ENCODE data around the gene ARHGAP4.

ARHGAP4 gene

GRCh38 chrX:153969125-153969903 lies 43.2 kb upstream of the ARHGAP4 start:
- peak overlapping the region; percentile 99 for H3K27ac ChIP-seq (replicated peaks)
- H3K4me3 ChIP-seq (replicated peaks; ENCODE audit: insufficient read depth, low read length), result peak overlapping the region; percentile 71
- DNase-seq (ENCODE audit: low read depth in 1 of 2, low spot score in 1 of 2), result no peak
- H3K27me3 ChIP-seq (ENCODE audit: insufficient read depth, poor library complexity, severe bottlenecking), result no peaks in the 10 kb centered on the region
- TF ChIP-seq, protein P1, sequence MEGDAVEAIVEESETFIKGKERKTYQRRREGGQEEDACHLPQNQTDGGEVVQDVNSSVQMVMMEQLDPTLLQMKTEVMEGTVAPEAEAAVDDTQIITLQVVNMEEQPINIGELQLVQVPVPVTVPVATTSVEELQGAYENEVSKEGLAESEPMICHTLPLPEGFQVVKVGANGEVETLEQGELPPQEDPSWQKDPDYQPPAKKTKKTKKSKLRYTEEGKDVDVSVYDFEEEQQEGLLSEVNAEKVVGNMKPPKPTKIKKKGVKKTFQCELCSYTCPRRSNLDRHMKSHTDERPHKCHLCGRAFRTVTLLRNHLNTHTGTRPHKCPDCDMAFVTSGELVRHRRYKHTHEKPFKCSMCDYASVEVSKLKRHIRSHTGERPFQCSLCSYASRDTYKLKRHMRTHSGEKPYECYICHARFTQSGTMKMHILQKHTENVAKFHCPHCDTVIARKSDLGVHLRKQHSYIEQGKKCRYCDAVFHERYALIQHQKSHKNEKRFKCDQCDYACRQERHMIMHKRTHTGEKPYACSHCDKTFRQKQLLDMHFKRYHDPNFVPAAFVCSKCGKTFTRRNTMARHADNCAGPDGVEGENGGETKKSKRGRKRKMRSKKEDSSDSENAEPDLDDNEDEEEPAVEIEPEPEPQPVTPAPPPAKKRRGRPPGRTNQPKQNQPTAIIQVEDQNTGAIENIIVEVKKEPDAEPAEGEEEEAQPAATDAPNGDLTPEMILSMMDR (IDR thresholded peaks at IDR 0.05; ENCODE audit: insufficient read depth, low read length), result no peak

DNA sequence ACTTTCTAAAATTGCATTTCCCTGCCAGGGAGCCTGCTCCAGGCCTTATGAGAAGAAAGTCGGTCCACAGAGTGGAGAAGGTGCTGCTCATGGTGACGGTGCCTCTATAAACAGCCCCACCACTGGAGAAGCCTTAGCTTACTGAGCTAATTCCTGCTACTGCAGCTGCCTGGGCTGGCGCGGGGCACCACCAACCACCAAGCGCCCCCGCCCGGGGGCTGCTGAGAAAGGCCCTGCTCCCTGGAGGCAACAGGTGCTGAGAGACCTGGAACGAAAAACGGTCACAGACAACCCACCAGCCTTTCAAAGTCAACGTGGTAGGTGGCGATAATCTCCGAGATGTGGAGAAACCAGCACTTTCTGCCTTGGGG lies 42.7 kb upstream of the ARHGAP4 start:
- peak overlapping the region; percentile 99 for H3K27ac ChIP-seq (replicated peaks)
- H3K4me3 ChIP-seq (replicated peaks; ENCODE audit: insufficient read depth, low read length), result peak overlapping the region; percentile 71
- TF ChIP-seq POLR2AphosphoS5 (IDR thresholded peaks at IDR 0.05; ENCODE audit: low read depth), result peak; percentile 10; the same call in 1 of the 2 replicates
- TF ChIP-seq, protein P2, sequence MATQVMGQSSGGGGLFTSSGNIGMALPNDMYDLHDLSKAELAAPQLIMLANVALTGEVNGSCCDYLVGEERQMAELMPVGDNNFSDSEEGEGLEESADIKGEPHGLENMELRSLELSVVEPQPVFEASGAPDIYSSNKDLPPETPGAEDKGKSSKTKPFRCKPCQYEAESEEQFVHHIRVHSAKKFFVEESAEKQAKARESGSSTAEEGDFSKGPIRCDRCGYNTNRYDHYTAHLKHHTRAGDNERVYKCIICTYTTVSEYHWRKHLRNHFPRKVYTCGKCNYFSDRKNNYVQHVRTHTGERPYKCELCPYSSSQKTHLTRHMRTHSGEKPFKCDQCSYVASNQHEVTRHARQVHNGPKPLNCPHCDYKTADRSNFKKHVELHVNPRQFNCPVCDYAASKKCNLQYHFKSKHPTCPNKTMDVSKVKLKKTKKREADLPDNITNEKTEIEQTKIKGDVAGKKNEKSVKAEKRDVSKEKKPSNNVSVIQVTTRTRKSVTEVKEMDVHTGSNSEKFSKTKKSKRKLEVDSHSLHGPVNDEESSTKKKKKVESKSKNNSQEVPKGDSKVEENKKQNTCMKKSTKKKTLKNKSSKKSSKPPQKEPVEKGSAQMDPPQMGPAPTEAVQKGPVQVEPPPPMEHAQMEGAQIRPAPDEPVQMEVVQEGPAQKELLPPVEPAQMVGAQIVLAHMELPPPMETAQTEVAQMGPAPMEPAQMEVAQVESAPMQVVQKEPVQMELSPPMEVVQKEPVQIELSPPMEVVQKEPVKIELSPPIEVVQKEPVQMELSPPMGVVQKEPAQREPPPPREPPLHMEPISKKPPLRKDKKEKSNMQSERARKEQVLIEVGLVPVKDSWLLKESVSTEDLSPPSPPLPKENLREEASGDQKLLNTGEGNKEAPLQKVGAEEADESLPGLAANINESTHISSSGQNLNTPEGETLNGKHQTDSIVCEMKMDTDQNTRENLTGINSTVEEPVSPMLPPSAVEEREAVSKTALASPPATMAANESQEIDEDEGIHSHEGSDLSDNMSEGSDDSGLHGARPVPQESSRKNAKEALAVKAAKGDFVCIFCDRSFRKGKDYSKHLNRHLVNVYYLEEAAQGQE (IDR thresholded peaks at IDR 0.05; ENCODE audit: insufficient replicate concordance, low read depth), result no peak
- H3K27me3 ChIP-seq (ENCODE audit: insufficient read depth, poor library complexity, severe bottlenecking), result no peaks in the 10 kb centered on the region
- DNase-seq (ENCODE audit: low read depth in 1 of 2, low spot score in 1 of 2), result peak in 1 of 2 experiments; percentile 62

DNA sequence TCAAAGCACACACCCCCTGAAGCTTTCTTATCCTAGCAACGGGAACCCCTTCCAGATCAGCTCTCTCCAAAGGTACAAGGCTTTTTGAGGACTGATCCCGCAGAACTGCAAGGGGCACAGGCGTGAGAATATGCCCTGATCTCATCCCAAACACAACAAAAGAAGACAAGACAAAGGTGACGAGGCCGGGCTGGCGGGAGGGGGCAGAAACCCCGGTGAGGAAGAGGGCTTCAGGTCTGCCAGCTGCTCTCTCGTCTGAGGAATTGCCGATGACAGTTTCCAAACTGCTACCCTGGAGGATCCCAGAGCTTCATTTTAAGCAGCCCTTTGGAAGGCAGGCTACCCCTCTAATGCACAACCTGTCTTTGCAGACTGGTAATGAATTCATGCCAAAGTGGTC lies 42.2 kb upstream of the ARHGAP4 start:
- H3K27ac ChIP-seq (replicated peaks), result peak overlapping the region; percentile 99

More for the DNA sequence above, 42.2 kb upstream of the ARHGAP4 start:
- DNase-seq (ENCODE audit: low read depth in 1 of 2, low spot score in 1 of 2), result no peak
- TF ChIP-seq, protein P1 (IDR thresholded peaks at IDR 0.05; ENCODE audit: insufficient read depth, low read length), result no peak
- TF ChIP-seq, protein P2 (IDR thresholded peaks at IDR 0.05; ENCODE audit: insufficient replicate concordance, low read depth), result no peak
- TF ChIP-seq GABPA (IDR thresholded peaks at IDR 0.05; ENCODE audit: low read depth), result no peak
- no peak for TF ChIP-seq POLR2AphosphoS5 (IDR thresholded peaks at IDR 0.05; ENCODE audit: low read depth)
- TF ChIP-seq SPI1 (IDR thresholded peaks at IDR 0.05; ENCODE audit: borderline replicate concordance, low read depth), result no peak
- Histone ChIP-seq H3K4me3 (replicated peaks; ENCODE audit: insufficient read depth, low read length) (peak overlapping the region; percentile 71), H3K27me3 (ENCODE audit: insufficient read depth, poor library complexity, severe bottlenecking) (no peaks in the 10 kb centered on the region)
